B cell (primary cell): Measurements from ENCODE around the gene EIF2A. TPM values are rescaled to one million over a fixed set of nuclear protein-coding genes. Genes with fewer than 3 reads are reported as not detected.
A peak's percentile ranks its signal among the peaks of the same experiment; 100 is the strongest.

Experiments
- ATAC-seq: fragments of 200-7000 bp; cut with Tn5 transposase; one replicate; pipeline ENCODE4 v1.10.0; 2021; ENCODE audit warnings: low read depth, mild to moderate bottlenecking, moderate number of reproducible peaks, moderate library complexity
- CTCF ChIA-PET: fragments of 350-600 bp; sonication (Branson Sonifier 250); formaldehyde crosslinking; loops from one replicate; lab custom pipeline; 2021; ENCODE audit warnings: antibody characterized with exemption, inconsistent platforms; lab: Charles Lee
- POLR2A ChIA-PET: fragments of 350-600 bp; sonication (Branson Sonifier 250); formaldehyde crosslinking; loops from one replicate; lab custom pipeline; 2021; ENCODE audit warnings: antibody characterized with exemption; lab: Charles Lee
- DNase-seq: peaks from one replicate; pipeline ENCODE4 v3.0.0; 2013
- H2AFZ ChIP-seq: 2 replicates; pipeline ENCODE4 v1.6.1; 2012; ENCODE audit warnings: mild to moderate bottlenecking, low read depth, low read length; ENCODE audit not compliant: insufficient read depth, poor library complexity, severe bottlenecking
- H3K27ac ChIP-seq, 2 donors: 1 replicate in 1 of 2; 2 replicates in 1 of 2; pipeline ENCODE4 v1.5.1; 2012 to 2013; ENCODE audit warnings: low read length in 2 of 2, mild to moderate bottlenecking in 2 of 2, moderate library complexity in 1 of 2
- H3K27me3 ChIP-seq, 4 experiments: fragments of 200-600 bp in 1 of 4; sonication (generic) in 1 of 4; replicated peaks in 1 of 4; 1 replicate in 2 of 4; 2 replicates in 2 of 4; pipeline versions ENCODE4 v1.6.1 to v1.7.0; 2013 to 2016; ENCODE audit warnings: low read length in 3 of 4, mild to moderate bottlenecking in 2 of 4, mixed read lengths in 1 of 4, moderate library complexity in 1 of 4; ENCODE audit not compliant: insufficient read depth in 4 of 4, control insufficient read depth in 3 of 4; ENCODE audit errors: control extremely low read depth in 1 of 4
- H3K36me3 ChIP-seq, 2 experiments: replicated peaks in 1 of 2; 1 replicate in 1 of 2; 2 replicates in 1 of 2; pipeline versions ENCODE4 v1.6.1 to v1.7.1; 2013; ENCODE audit warnings: low read length in 1 of 2; ENCODE audit not compliant: insufficient read depth in 2 of 2, control insufficient read depth in 1 of 2; ENCODE audit errors: control extremely low read depth in 1 of 2, extremely low read depth in 1 of 2
- H3K4me1 ChIP-seq, 2 donors: fragments of 200-600 bp in 1 of 2; sonication (generic) in 1 of 2; 1 replicate in 1 of 2; 2 replicates in 1 of 2; pipeline versions ENCODE4 v1.5.1 to v1.6.1; 2013 to 2017; ENCODE audit warnings: low read length in 2 of 2; ENCODE audit not compliant: control insufficient read depth in 2 of 2, insufficient read depth in 2 of 2
- H3K4me2 ChIP-seq: replicated peaks from 2 replicates; pipeline ENCODE3; 2012; ENCODE audit warnings: mild to moderate bottlenecking, low read depth, low read length; ENCODE audit not compliant: poor library complexity, severe bottlenecking
- H3K4me3 ChIP-seq, 5 experiments: fragments of 200-600 bp in 1 of 5; sonication (generic) in 1 of 5; 1 replicate in 3 of 5; 2 replicates in 2 of 5; pipeline versions ENCODE4 v1.5.1 to v1.7.0; 2011 to 2016; ENCODE audit warnings: low read length in 4 of 5, mild to moderate bottlenecking in 4 of 5, low read depth in 2 of 5, control low read depth in 1 of 5, moderate library complexity in 1 of 5; ENCODE audit not compliant: insufficient read depth in 1 of 5; ENCODE audit errors: control extremely low read depth in 1 of 5, extremely low read depth in 1 of 5
- H3K79me2 ChIP-seq: fragments of 200-600 bp; sonication (generic); one replicate; pipeline ENCODE4 v1.6.0; 2016; ENCODE audit warnings: low read length; ENCODE audit not compliant: control insufficient read depth, insufficient read depth
- H3K9ac ChIP-seq: fragments of 200-600 bp; sonication (generic); 2 replicates; pipeline ENCODE4 v1.6.1; 2017; ENCODE audit warnings: mild to moderate bottlenecking, low read length, moderate library complexity
- H3K9me3 ChIP-seq, 3 donors: one replicate each; pipeline versions ENCODE4 v1.6.1 to v1.7.1; 2013; ENCODE audit warnings: low read length in 2 of 3; ENCODE audit not compliant: control insufficient read depth in 2 of 3, insufficient read depth in 1 of 3; ENCODE audit errors: control extremely low read depth in 1 of 3
- H4K20me1 ChIP-seq: 2 replicates; pipeline ENCODE4 v1.6.0; 2012; ENCODE audit warnings: mild to moderate bottlenecking, low read length; ENCODE audit not compliant: insufficient read depth, control insufficient read depth, poor library complexity, severe bottlenecking
- H3K27ac Mint-ChIP-seq: one replicate; pipeline ENCODE4 v1.8.0; 2021; ENCODE audit warnings: mixed read lengths
- H3K27me3 Mint-ChIP-seq: one replicate; pipeline ENCODE4 v1.8.0; 2021; ENCODE audit warnings: mixed read lengths
- H3K4me1 Mint-ChIP-seq: one replicate; pipeline ENCODE4 v1.8.0; 2021; ENCODE audit warnings: mixed read lengths
- H3K4me3 Mint-ChIP-seq: one replicate; pipeline ENCODE4 v1.8.0; 2021; ENCODE audit warnings: mixed read lengths
- H3K9me3 Mint-ChIP-seq: one replicate; pipeline ENCODE4 v1.8.0; 2022; ENCODE audit warnings: mixed read lengths; ENCODE audit not compliant: insufficient read depth
- EZH2 ChIP-seq: IDR thresholded peaks from 2 replicates; pipeline ENCODE4 v1.6.1; 2012; ENCODE audit warnings: borderline replicate concordance, low read depth, mild to moderate bottlenecking, moderate library complexity, low read length; ENCODE audit not compliant: insufficient read depth, poor library complexity, severe bottlenecking
- WGBS: methylation state at CpG from one replicate; pipeline ENCODE4 v1.1.5; 2013; ENCODE audit warnings: missing lambda C conversion rate; ENCODE audit not compliant: insufficient coverage; 5-methylcytosine and 5-hydroxymethylcytosine counted together
- intact Hi-C: fragments of 100-400 bp; cut with micrococcal nuclease; formaldehyde crosslinking; loops from one replicate; pipeline ENCODE4 v1.10.0; 2022
- polyA plus RNA-seq: library from polyadenylated mRNA; depleted of rRNA; stranded (reverse); fragments of >200 nt; gene quantifications from 2 replicates; pipeline ENCODE4 v1.2.3, GENCODE V29; 2012
- total RNA-seq, 2 donors: library from RNA; stranded (reverse); fragments of 120-200 nt in 1 of 2; gene quantifications; 1 replicate in 1 of 2; 2 replicates in 1 of 2; pipeline versions ENCODE4 v1.2.3 to v1.2.4, GENCODE V29; 2013 to 2022
- TF ChIP-seq, protein P1 (sequence below): fragments of 200-600 bp; IDR thresholded peaks from one replicate; pipeline ENCODE4 v1.8.0; 2022; ENCODE audit warnings: antibody characterized with exemption, mild to moderate bottlenecking

EIF2A gene
- total and polyA plus RNA-seq, 2 donors (not counting 1 experiment from before 2014, with no cell fraction given): 63.4 to 78.8 TPM

DNA sequence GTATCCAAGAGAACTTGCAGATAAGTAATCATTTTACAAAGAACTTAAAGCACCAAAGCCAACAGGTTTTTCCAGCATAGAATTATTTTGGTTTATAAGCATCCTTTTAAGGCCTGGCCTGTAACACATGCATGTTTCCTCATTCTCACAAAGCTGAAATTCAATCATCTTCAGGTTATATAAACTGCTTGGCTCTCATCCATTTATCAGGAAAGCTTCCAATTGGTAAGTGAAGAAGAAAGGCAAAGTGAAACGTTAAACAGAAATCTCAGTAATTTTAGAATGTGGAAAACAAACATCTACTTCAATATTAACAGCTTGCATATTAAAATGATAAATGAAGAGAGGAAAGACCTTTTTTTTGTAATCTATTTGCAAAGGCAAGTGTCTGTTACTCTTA, 1.9 kb upstream of the EIF2A start:
- no CpG with 5 or more reads among the region's 1 CpG for WGBS
- intact Hi-C loops: loop anchor here (5.0 to 10.0 kb wide), 3 partner anchors 38 to 733 kb away; partner anchors contain the start of genes P2RY14 and RNF13

More for the DNA sequence above, 1.9 kb upstream of the EIF2A start:
- Histone ChIP-seq H3K27me3 (no peaks in the 10 kb centered on the region), H3K4me2 (peak overlapping the region; percentile 87), H3K27ac (peak overlapping the region in 1 of 2 donors; percentile 6), H3K36me3 (peaks cover 3 to 9% of the 10 kb centered on the region in 2 experiments), H3K79me2 (peaks cover 61% of the 10 kb centered on the region), H3K4me3 (peak overlapping the region in 2 of 5 experiments; percentile 86 to 89), H3K9me3 (no peaks in the 10 kb centered on the region), H3K4me1 (peaks cover 11 to 21% of the 10 kb centered on the region in 2 donors), H4K20me1 (no peaks in the 10 kb centered on the region), H2AFZ (no peak overlapping the region), H3K9ac (peak overlapping the region; percentile 95)
- TF ChIP-seq EZH2: no peak
- TF ChIP-seq, protein P1, sequence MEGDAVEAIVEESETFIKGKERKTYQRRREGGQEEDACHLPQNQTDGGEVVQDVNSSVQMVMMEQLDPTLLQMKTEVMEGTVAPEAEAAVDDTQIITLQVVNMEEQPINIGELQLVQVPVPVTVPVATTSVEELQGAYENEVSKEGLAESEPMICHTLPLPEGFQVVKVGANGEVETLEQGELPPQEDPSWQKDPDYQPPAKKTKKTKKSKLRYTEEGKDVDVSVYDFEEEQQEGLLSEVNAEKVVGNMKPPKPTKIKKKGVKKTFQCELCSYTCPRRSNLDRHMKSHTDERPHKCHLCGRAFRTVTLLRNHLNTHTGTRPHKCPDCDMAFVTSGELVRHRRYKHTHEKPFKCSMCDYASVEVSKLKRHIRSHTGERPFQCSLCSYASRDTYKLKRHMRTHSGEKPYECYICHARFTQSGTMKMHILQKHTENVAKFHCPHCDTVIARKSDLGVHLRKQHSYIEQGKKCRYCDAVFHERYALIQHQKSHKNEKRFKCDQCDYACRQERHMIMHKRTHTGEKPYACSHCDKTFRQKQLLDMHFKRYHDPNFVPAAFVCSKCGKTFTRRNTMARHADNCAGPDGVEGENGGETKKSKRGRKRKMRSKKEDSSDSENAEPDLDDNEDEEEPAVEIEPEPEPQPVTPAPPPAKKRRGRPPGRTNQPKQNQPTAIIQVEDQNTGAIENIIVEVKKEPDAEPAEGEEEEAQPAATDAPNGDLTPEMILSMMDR: no peak
- Mint-ChIP-seq H3K27ac (peak overlapping the region; percentile 41), H3K4me3 (peak overlapping the region; percentile 60), H3K9me3 (no peaks in the 10 kb centered on the region), H3K4me1 (peaks cover 43% of the 10 kb centered on the region), H3K27me3 (no peaks in the 10 kb centered on the region)
- ChIA-PET CTCF (interaction anchor here (0.7 to 1.2 kb wide), 5 partner anchors 17 to 379 kb away, joined by 3 to 4 read pairs (median 3); partner anchors contain the start of gene SIAH2), POLR2A (interaction anchor here (1.4 to 2.6 kb wide), 3 partner anchors 136 to 218 kb away, joined by 4 to 12 read pairs (median 7); partner anchors contain the start of genes ERICH6, SIAH2 and TSC22D2)
- DNase-seq: no peak
- no peak for ATAC-seq
